Vagina (tissue), 2 donors: ENCODE measurements around the gene CHRNA10.

ENCODE experiments used
- CTCF ChIP-seq, 3 experiments: fragments of 450-650 bp in 2 of 3; fragments of 200-600 bp in 1 of 3; sonication (generic) in 1 of 3; IDR thresholded peaks; one replicate each; pipeline ENCODE4 v1.5.1; 2017 to 2019; ENCODE audit warnings: antibody characterized with exemption in 3 of 3, mild to moderate bottlenecking in 2 of 3, moderate library complexity in 2 of 3
- POLR2A ChIP-seq, 2 donors: fragments of 450-650 bp; IDR thresholded peaks; one replicate each; pipeline ENCODE4 v1.6.1; 2017; ENCODE audit warnings: antibody characterized with exemption in 2 of 2, mild to moderate bottlenecking in 2 of 2, moderate library complexity in 2 of 2
- POLR2AphosphoS5 ChIP-seq, 2 donors: sonication (generic); formaldehyde crosslinking; IDR thresholded peaks; one replicate each; pipeline ENCODE4 v1.9.0; 2017; ENCODE audit warnings: antibody characterized with exemption in 2 of 2, mild to moderate bottlenecking in 2 of 2, low read depth in 1 of 2; ENCODE audit not compliant: insufficient read depth in 1 of 2

DNA sequence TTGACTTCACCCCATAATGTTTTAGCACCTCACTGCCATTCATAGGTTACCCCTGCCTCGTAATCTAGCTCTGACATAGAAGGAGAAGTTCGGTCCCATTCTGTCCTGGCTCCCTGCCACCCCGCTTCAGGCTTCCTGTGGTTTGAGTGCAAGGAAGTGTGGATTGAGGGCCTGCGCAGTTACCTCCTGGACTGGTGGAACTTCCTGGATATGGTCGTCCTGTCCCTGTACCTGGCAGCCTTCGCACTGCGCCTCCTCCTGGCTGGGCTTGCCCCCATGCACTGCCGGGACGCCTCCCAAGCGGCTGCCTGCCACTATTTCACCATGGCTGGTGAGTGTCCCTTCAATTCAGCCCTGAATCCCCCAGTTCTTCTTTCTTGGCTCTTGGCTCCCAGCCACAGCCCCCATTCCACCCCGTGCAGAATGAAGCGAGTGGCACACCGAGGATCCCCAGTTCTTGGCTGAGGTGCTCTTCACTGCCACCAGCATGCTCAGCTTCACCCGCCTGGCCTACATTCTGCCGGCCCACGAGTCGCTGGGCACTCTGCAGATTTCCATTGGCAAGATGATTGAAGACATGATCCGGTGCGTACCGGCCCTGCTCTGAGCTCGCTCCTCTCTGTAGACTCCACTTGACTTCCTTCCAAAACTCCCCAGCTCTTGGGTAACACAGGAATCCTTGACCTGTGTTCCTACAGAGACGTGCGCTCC, 44.8 kb downstream of the CHRNA10 start:
- no peak for TF ChIP-seq POLR2A (IDR thresholded peaks at IDR 0.05)
- no peak for TF ChIP-seq CTCF (IDR thresholded peaks at IDR 0.05)
- no peak for TF ChIP-seq POLR2AphosphoS5 (IDR thresholded peaks at IDR 0.05; ENCODE audit: insufficient read depth in 1 of 2, low read depth in 1 of 2)
